Measurements from ENCODE around the gene TIPRL. TPM values are rescaled to one million over a fixed set of nuclear protein-coding genes. Genes with fewer than 3 reads are reported as not detected.

TIPRL gene
- total and polyA plus RNA-seq, 7 donors, result 19.3 to 31.0 (median 30.7) TPM

- Histone ChIP-seq H3K27me3 (no peaks in the 10 kb centered on the region), H3K9me3 (no peaks in the 10 kb centered on the region), H3K27ac (peak overlapping the region; percentile 84 to 87 (median 84)), H3K4me3 (no peak overlapping the region), H3K36me3 (no peaks in the 10 kb centered on the region), H3K4me1 (peaks cover 0 to 35% (median 20%) of the 10 kb centered on the region in 4 donors)
- 85 to 88% methylated on average over 5 of the region's 5 CpGs for WGBS, 2 donors
- intact Hi-C loops (cut with DNase I), result loop anchor here (5.0 kb wide), 2 partner anchors 39 to 89 kb away; partner anchors contain the start of genes SFT2D2 and TIPRL
- TF ChIP-seq POLR2A (IDR thresholded peaks at IDR 0.05) (no peak), EP300 (IDR thresholded peaks at IDR 0.05) (no peak), CTCF (IDR thresholded peaks at IDR 0.05) (no peak), POLR2AphosphoS5 (IDR thresholded peaks at IDR 0.05) (no peak)
- DNase-seq, result no peak
Measured at GRCh38 chr1:168138134-168138533, 40.6 kb upstream of the TIPRL start.

- TF ChIP-seq POLR2AphosphoS5 (IDR thresholded peaks at IDR 0.05), result no peak
- no peak for TF ChIP-seq EP300 (IDR thresholded peaks at IDR 0.05)
- no peak for TF ChIP-seq POLR2A (IDR thresholded peaks at IDR 0.05)
- no peak for TF ChIP-seq CTCF (IDR thresholded peaks at IDR 0.05)
- Histone ChIP-seq H3K27me3 (no peaks in the 10 kb centered on the region), H3K27ac (no peak overlapping the region), H3K36me3 (no peaks in the 10 kb centered on the region), H3K4me3 (no peak overlapping the region), H3K9me3 (no peaks in the 10 kb centered on the region), H3K4me1 (peaks cover 0 to 33% (median 19%) of the 10 kb centered on the region in 4 donors)
- intact Hi-C loops (cut with DNase I), result loop anchor here (5.0 kb wide), 2 partner anchors 38 to 88 kb away; partner anchors contain the start of genes SFT2D2 and TIPRL
- DNase-seq, result no peak
Measured at GRCh38 chr1:168139070-168139469, 39.7 kb upstream of the TIPRL start.

GRCh38 chr1:168141871-168142385, 36.8 kb upstream of the TIPRL start:
- DNase-seq, result no peak
- WGBS, 2 donors, result 92 to 96% methylated on average over 3 of the region's 3 CpGs
- no peak for TF ChIP-seq POLR2AphosphoS5 (IDR thresholded peaks at IDR 0.05)
- no peak for TF ChIP-seq CTCF (IDR thresholded peaks at IDR 0.05)
- no peak for TF ChIP-seq EP300 (IDR thresholded peaks at IDR 0.05)
- no peak for TF ChIP-seq POLR2A (IDR thresholded peaks at IDR 0.05)
- Histone ChIP-seq H3K36me3 (no peaks in the 10 kb centered on the region), H3K9me3 (no peaks in the 10 kb centered on the region), H3K4me1 (peaks cover 0 to 9% (median 2%) of the 10 kb centered on the region in 4 donors), H3K4me3 (no peak overlapping the region), H3K27me3 (no peaks in the 10 kb centered on the region), H3K27ac (no peak overlapping the region)
- intact Hi-C loops (cut with DNase I), result no loop called here

GRCh38 chr1:168145184-168146159, 33.3 kb upstream of the TIPRL start:
- no peaks in the 10 kb centered on the region for H3K36me3 ChIP-seq
- H3K9me3 ChIP-seq, result no peaks in the 10 kb centered on the region
- no peak overlapping the region for H3K27ac ChIP-seq
- TF ChIP-seq CTCF (IDR thresholded peaks at IDR 0.05) (peak; percentile 67 to 98 (median 92)), POLR2AphosphoS5 (IDR thresholded peaks at IDR 0.05) (no peak)
- 25 to 26% methylated on average over 14 to 15 of the region's 15 CpGs for WGBS, 2 donors
- H3K27me3 ChIP-seq, result no peaks in the 10 kb centered on the region
- peak; percentile 92 for DNase-seq
- H3K4me3 ChIP-seq, result no peak overlapping the region
- peaks cover 0 to 9% (median 4%) of the 10 kb centered on the region in 4 donors for H3K4me1 ChIP-seq
- intact Hi-C loops (cut with DNase I), result no loop called here
